ENCODE results near the gene NME7.

GRCh38 chr1:169110236-169110635, 257.4 kb downstream of the NME7 start:
- no peak for TF ChIP-seq CTCF (IDR thresholded peaks at IDR 0.05)
- no peak for TF ChIP-seq MAX (CRISPR knock-in tag; IDR thresholded peaks at IDR 0.05)
- no peak for TF ChIP-seq TCF7 (CRISPR knock-in tag; IDR thresholded peaks at IDR 0.05; ENCODE audit: low read depth)
- no peak for TF ChIP-seq FOXP1 (CRISPR knock-in tag; IDR thresholded peaks at IDR 0.05; ENCODE audit: borderline replicate concordance)
- TF ChIP-seq KAT7 (CRISPR knock-in tag; IDR thresholded peaks at IDR 0.05; ENCODE audit: borderline replicate concordance) = no peak
- TF ChIP-seq CREB1 (CRISPR knock-in tag; IDR thresholded peaks at IDR 0.05) = no peak
- TF ChIP-seq CBFB (CRISPR knock-in tag; IDR thresholded peaks at IDR 0.05; ENCODE audit: low read depth) = no peak
- no peak for TF ChIP-seq RORB (CRISPR knock-in tag; IDR thresholded peaks at IDR 0.05)
- TF ChIP-seq ZNF121 (CRISPR knock-in tag; IDR thresholded peaks at IDR 0.05) = no peak
- no peak for TF ChIP-seq SOX15 (CRISPR knock-in tag; IDR thresholded peaks at IDR 0.05)

Data from WTC11 (cell line).